Kidney glomerular epithelial cell (primary cell): ENCODE results near the gene CPLX1.
"Not testable (repeated sequence)": the region's sequence is repeated elsewhere in the genome, so short reads cannot be mapped to it uniquely, and the experiment has no call there.

Experiments
- DNase-seq: peaks from one replicate; lab custom pipeline; 2025; lab: John Stamatoyannopoulos, UW

The CPLX1 gene

DNA sequence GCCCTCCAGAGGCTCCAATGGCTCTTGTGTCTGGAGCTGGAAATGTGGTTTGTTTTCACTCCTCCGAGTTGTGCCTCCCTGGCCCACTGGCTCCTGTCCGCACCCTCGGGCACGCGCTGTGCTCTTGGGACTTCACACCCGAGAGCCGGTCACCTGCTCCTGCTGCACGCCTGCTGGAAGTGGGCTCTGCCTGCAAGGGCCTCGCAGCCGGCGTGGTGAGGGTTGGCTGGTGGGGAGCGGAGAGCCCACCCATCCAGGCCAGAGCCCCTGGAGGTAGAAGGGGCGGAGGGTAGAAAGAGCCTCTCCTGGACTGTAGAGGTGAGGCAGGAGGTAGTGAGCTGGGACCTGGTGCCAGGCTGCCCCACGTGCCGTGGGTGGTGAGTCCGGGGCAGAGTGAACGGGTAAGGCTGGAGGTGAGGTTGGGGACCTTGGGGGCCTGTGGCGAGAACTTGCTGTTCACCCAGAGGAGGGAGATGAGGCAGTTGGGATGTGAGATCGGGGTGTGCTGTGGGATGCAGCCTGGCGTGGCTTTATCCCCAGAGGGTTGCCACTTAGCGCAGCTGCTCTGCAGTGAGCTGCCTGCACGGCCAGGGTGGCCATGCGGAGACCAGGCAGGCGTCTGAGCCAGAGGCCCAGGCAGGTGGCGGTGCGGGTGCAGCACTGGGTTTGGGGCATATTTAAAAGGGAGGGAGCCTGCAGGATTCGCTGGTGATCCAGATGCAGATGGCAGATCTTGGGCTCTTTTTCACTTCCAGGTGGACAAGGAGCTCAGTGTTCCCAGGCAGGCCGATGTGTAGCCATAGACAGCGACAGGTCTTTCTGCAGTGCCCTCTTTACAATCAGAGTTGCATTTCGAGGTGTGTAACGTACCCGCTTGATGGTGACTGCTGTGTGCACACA, 71.5 kb downstream of the CPLX1 start:
- no peak for DNase-seq

DNA sequence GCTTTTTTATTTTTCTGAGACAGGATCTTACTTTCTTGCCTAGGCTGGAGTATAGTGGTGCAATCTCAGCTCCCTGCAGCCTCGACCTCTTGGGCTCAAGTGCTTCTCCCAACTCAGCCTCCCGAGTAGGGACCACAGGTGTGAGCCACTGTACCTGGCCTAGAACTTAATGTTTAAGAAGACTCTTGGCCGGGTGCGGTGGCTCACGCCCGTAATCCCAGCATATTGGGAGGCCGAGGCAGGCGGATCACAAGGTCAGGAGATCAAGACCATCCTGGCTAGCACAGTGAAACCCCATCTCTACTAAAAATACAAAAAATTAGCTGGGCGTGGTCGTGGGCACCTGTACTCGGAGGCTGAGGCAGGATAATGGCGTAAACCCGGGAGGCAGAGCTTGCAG, 72.7 kb downstream of the CPLX1 start:
- not testable (repeated sequence) for DNase-seq

DNA sequence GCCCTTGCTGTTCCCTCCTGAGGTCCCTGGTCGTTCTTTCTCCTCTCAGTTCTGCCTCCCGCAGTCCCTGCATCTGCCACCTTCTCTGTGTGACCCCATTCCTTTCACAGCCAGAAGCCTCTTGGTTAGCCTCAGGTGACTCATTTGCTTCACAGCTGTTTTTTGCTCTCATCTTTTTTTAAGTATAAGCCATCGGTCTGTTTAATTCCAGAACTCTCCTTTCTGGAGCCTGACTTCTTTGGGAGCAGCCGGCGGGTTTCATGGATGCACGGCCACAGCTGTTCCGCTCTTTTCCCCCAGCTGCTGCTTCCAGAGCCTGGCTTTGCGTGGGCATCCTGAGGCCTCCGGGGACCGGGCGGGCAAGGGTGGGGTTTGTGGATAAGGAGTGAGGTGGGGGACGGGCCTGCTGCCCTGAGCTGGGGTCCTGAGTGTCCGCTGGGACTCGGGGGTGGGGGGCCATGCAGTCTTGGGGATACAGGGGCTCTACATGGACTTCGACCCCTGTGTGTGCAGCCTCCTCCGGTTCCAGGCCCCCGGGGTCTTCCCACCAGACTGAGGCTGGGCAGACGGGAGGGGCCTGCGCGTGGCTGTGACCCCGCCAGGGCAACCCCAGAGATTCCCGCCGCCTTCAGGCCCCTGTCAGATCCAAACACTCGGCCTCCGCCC, 73.6 kb downstream of the CPLX1 start:
- DNase-seq = no peak

DNA sequence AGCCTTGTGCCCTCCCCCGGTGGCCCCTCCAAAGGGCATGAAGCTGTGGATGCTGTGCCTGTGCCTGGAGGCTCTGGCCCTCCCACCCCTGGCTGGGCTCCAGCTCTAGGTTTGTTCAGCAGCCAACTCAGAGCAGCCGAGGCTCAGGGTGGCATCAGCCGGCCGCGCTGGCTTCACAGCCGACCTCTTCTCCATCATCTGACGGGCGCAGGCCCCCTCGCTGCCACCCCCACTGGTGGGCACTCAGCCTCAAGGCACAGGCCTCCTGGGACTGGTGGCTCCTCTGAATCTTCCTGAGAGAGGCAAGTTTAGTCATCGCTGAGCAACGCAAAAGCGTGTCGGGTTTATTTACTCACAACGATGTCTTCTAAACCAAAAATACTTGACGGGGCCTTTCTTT, 74.3 kb downstream of the CPLX1 start:
- no peak for DNase-seq

DNA sequence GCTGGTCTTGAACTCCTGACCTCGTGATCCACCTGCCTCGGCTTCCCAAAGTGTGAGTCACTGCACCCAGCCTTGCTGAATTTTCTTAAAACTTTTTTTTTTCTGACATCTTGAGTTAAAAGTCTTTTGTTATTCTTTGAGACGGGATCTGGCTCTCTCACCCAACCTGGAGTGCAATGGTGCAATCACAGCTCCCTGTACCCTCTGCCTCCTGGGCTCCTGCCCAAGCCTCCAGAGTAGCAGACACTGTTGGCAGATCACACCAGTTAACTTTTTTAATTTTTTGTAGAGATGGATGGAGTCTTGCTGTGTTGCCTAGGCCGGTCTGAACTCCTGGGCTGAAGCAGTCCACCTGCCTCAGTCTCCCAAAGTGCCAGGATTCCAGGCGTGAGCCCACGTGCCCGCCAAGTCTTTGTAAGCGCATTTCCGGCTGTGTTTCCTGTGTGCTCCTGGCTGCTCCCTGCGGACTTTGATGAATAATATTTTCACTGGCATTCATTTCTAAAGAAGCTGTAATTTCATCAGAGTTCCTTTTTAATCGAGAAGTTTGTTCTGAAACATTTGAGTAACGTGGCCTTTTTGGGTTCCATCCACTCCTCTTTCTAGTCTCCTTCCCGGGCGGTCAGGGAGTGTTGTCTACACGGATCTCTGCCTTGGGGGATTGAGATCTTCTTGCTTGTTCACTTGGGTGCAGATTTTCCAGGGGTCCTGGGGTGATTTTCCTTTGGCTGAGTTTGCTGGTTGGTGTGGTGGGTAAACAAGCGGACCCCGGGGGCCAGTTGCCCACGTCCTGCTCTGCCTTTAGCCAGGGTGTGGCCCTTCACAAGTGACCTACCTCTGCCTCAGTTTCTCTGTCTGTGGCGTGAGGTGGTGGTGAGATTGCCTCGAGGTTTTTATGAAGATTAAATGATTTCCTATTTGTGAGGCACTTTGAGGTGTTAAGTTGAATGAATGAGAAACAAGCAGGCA, 75.9 kb downstream of the CPLX1 start:
- no peak for DNase-seq

DNA sequence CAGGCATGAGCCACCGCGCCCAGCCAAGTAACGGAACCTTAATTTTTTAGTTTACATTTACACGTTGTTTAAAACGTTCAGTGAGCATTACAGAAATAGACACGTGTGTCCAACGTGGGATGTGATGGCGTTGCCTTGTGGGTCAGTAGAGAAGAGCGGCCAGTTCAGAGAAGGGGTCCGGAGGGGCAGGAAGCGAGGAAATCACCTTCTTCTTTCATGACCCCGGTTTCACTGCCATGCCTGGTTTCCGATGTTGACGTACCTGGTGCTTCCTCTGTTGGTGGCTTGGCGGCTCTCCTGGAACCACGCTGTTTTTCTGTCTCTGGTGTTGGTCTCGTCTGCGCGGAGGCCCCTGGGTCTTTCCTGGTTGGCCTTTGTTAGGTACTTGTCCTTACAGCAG, 77.5 kb downstream of the CPLX1 start:
- no peak for DNase-seq

DNA sequence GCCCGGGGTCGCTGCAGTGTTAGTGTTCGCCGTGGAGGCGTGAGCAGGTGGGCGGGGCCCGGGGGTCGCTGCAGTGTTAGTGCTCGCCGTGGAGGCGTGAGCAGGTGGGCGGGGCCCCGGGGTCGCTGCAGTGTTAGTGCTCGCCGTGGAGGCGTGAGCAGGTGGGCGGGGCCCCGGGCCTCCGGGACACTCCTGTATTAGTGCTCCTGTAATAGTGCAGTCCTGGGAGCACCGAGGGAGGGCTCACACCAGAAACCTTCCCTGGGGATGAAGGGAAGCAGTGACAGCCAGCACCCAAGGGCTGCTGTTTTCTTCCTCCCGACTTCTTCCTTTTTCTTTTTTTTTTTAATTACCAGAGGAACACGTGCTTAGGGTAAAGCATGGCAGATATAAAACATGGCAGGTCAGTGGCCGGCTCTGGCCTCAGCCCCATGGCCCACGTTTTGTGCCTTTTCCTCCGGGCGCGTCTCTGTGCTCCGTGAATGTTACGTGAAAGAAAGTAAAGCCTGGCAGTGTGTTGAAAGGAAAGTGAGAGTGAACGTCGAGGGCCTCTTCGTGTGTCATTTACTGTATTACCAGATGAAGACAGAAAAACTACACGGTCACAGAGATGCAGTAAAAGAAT, 78.3 kb downstream of the CPLX1 start:
- DNase-seq = no peak

DNA sequence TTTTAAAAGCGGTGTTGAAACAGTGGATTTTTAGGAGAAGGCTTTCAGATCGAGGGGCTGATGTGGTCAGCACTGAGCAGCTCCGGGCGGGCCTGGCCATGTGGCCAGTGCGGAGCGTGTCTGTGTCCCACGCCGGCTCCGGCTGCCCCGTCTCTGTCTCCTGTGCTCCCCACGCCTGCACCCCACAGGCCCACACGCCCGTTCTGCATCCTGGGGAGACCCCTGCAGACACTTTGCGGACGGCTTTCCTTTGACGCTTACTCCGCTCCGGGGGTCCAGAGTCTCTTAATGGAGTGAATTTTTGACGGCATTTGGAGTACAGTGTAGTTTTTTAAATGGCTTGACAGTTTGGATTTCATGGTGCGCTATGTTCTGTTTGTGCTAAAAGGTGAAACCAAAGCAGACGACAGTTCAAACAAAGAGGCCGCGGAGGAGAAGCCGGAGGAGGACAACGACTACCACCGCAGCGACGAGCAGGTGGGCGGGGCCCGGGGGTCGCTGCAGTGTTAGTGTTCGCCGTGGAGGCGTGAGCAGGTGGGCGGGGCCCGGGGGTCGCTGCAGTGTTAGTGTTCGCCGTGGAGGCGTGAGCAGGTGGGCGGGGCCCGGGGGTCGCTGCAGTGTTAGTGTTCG, 81.6 kb downstream of the CPLX1 start:
- DNase-seq = no peak

DNA sequence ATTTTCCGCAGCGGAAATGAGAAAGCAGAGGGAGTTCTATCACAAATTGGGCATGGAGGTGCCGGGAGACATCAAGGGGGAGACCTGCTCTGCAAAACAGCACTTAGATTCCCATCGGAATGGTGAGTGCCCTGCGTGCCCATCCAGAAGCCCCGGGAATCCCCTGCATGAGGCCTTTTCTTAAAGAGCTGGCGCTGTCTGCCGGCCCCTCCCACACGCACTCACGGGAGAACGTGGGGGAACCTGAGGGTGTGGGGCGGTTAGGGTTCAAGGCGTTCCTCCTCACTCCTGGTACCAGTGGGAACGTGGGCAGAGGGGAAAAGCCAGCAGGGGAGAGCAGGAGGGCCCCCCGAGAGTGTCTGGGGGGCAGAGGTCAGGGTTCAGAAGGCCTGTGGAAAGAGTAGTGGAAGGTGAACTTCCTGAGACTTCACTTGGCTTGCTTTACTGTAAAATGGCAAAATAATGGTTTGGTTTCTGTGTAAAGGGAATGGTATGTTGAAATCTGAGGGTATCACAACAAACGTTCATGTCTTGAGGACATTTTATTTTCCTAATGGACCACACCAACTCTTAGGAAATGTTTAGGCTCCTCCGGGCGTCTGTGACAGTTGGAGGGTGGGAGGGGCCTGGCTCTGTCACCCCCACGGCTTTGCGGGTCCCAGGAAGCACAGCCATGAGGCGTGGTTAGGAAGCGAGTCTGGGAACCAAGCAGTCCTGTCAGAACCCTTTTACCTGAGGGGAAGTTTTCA, 82.3 kb downstream of the CPLX1 start:
- DNase-seq = no peak

DNA sequence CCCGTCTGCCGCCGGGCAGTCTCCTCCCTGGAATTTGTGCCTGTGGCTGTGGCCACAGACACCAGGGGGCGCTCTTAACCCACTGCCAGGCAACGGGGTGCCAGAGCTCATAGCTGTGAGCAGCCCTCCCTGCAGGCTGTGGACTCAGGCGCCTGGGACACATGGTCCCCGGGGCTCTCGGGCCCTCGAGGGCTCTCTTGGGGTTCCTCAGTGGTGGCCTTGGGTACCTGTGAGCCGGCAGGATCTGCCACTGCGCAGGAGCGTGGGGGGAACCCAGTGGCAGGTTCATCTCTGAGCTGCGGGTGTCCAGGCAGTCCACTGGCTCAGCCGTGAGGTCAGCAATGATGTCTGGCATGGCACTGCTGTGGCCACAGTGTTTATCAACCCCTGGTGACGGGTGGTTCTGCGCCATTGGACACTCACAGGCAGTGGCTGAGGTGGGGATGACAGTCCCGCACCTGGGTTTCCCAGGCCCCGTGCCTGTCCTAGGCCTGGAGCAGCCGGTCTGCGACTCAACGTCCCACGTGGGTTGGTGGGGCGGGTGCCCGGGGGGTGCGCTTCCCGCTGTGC, 83.1 kb downstream of the CPLX1 start:
- DNase-seq = peak; percentile 30

DNA sequence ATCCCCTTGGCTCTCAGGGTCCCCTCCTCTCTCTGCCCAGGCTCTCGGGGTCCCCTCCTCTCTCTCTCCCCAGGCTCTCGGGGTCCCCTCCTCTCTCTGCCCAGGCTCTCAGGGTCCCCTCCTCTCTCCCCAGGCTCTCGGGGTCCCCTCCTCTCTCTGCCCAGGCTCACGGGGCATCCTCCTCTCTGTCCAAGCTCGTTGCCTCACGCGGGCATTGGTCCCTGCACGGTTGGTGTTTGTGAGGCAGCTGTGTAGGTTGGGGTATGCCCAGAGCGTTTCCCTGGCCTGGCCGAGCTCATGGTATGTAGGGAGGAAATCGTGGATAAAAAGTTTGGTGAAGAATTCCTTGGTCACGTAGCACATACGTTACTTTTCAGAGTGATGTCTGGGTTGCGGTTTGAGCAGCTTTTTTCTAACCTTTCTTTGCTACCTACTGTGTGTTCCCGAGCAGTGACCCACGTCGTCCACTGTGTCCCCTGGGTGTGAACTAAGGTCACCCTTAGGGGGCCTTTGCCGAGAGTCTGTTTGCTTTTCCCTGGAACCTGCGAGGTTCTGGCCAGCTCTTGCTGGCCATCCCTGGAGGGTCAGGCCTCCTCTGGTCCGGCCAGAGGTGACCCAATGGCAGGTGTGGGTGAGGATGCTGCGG, 83.7 kb downstream of the CPLX1 start:
- DNase-seq = no peak

DNA sequence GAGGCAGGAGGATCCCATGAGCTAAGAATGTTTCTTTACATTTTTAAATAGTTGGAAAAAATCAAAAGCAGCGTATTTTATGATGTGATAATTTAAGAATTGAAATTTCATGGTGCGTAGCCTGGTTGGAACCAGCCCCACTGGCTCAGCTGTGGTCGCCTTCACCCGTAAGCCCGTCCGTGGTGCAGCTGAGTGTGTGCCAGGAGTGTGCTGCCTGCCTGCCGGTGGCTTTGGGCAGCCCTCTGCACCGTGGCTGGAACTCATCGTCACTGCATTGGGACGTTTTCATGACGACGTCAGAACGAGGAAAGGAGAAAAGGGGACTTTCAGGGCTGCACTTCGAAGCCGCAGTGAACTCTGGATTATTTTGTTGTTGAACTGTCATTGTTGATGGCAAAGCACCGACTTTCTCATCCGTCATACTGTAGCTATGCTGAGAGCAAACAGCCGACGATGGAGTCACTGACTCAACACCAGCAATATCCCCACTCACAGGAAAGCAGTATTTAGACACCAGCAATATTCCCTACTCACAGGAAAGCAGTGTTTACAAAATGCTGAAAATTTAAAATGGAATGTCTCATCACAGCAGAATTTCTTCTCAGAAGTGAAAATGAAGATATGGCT, 85.2 kb downstream of the CPLX1 start:
- no peak for DNase-seq

DNA sequence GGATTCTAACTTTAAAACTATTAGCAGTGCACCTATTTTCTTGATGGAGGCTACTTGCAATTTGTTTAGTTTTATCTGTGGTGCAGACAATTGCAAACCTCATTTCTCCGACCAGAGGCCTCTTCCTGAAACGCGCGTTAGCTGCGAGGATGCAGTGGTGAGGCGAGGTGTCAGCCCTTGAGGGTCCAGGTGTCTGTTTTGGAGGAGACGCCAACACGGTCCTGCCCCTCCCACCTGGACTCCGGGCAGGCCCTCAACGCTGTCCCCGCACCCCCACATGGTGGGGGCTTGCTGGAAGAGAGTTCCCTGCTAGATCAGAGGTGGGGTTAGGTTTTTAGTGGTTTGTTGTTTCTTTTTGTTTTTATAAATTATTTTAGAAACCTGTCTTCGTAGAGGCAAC, 85.9 kb downstream of the CPLX1 start:
- DNase-seq = no peak

DNA sequence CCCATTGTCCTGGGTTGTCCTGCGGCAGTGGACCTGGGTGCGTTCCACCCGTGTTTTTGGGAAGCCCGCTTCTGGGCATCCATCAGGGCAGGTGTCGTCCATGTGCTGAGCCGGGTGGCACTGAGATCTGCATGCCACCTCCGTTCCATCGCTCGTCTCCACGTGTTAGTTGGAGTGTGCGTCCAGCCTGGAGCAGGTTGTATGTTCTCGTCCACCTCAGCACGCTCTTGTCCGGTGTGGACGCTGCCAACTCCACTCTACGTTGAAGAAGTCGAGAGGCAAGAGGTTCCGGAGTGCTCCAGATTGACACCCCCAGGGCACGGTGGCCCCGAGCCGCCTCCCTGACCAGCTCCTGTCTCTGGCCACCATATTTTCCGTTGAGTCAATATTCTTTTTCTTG, 86.4 kb downstream of the CPLX1 start:
- DNase-seq = no peak

DNA sequence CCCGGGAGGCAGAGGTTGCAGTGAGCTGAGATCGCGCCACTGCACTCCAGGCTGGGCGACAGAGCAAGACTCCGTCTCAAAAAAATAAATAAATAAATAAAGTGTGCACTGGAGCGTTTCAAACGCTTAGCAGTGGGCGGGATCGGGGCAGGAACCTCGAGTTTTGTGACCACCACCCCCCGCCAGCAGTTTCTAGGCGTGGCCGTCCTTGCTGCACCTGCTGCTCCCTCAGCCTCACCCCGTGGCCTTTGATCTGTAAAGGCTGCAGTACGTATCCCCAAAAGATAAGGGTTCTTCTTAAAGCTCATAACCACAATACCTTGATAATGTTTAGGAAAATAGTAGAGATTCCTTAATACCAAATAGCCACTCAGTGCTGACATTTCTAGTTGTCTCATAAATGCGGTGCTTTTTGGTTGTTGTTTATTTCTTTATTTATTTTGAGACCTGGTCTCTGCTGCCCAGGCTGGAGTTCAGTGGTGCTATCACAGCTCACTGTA, 87.1 kb downstream of the CPLX1 start:
- no peak for DNase-seq

DNA sequence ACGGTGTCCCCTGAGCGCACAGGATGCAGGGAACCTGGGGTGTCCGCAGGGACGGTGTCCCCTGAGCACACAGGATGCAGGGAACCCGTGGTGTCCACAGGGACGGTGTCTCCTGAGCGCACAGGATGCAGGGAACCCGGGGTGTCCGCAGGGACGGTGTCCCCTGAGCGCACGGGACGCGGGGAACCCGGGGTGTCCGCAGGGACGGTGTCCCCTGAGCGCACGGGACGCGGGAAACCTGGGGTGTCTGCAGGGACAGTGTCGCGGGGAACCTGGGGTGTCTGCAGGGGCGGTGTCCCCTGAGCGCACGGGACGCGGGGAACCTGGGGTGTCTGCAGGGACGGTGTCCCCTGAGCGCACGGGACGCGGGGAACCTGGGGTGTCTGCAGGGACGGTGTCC, 89.4 kb downstream of the CPLX1 start:
- DNase-seq = not testable (repeated sequence)

DNA sequence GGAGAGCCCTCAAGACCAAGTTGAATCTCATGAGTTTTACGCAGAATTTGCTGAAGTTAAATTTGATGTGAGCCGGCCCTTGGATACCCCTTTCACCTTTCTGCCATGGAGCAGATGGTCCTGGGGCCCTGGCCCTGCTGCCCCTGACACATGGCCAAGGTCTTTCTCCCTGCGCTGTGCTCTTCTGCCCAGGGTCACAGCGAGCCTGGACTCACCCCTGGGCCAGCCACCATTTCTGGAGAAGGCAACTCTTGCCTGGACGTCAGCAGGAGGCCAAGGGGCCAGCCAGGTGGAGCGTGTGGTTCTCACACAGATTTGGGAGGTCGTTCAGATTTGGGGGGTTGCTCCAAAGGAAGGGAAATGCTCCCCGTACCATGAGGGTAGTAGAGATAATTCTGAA, 90.3 kb downstream of the CPLX1 start:
- DNase-seq = no peak
